ENCODE measurements around the gene PLCB4.
A peak's percentile ranks its signal among the peaks of the same experiment; 100 is the strongest.

Gene PLCB4

GRCh38 chr20:9409981-9410380 lies 341.1 kb downstream of the PLCB4 start:
- no peak for DNase-seq

GRCh38 chr20:9411833-9412232 lies 342.9 kb downstream of the PLCB4 start:
- no peak for DNase-seq

- DNase-seq = no peak
These were observed 343.4 kb downstream of the PLCB4 start for GRCh38 chr20:9412309-9412708.

GRCh38 chr20:9413001-9413400 lies 344.1 kb downstream of the PLCB4 start:
- no peak for DNase-seq

- DNase-seq = no peak
These were observed 346.5 kb downstream of the PLCB4 start for GRCh38 chr20:9415426-9415825.

- DNase-seq = no peak
These were observed 347.5 kb downstream of the PLCB4 start for GRCh38 chr20:9416421-9416820.

- peak in 2 of 3 donors; percentile 47 to 60 for DNase-seq
These were observed 348.8 kb downstream of the PLCB4 start for GRCh38 chr20:9417665-9418064.

- DNase-seq = no peak
These were observed 353.6 kb downstream of the PLCB4 start for GRCh38 chr20:9422321-9423057.

- no peak for DNase-seq
These were observed 355.7 kb downstream of the PLCB4 start for GRCh38 chr20:9424551-9424950.

GRCh38 chr20:9427430-9428291 lies 358.8 kb downstream of the PLCB4 start:
- DNase-seq = no peak

GRCh38 chr20:9428292-9428607 lies 359.4 kb downstream of the PLCB4 start:
- DNase-seq = no peak

GRCh38 chr20:9439806-9440205 lies 370.9 kb downstream of the PLCB4 start:
- no peak for DNase-seq

GRCh38 chr20:9440892-9441291 lies 372.0 kb downstream of the PLCB4 start:
- no peak for DNase-seq

GRCh38 chr20:9441948-9442347 lies 373.1 kb downstream of the PLCB4 start:
- peak in 1 of 3 donors; percentile 13 for DNase-seq

GRCh38 chr20:9442858-9443257 lies 374.0 kb downstream of the PLCB4 start:
- DNase-seq = no peak

GRCh38 chr20:9444921-9445320 lies 376.0 kb downstream of the PLCB4 start:
- DNase-seq = no peak

- no peak for DNase-seq
These were observed 378.3 kb downstream of the PLCB4 start for GRCh38 chr20:9447182-9447581.

- peak; percentile 15 to 58 (median 53) for DNase-seq
These were observed 384.3 kb downstream of the PLCB4 start for GRCh38 chr20:9453201-9453600.

- DNase-seq = peak; percentile 55 to 76 (median 74)
These were observed 385.9 kb downstream of the PLCB4 start for GRCh38 chr20:9454791-9455190.

- DNase-seq = peak; percentile 78 to 96 (median 92)
These were observed 388.2 kb downstream of the PLCB4 start for GRCh38 chr20:9457136-9457535.

- DNase-seq = peak; percentile 82 to 85 (median 83)
These were observed 389.4 kb downstream of the PLCB4 start for GRCh38 chr20:9458138-9458796.

- no peak for DNase-seq
These were observed 391.6 kb downstream of the PLCB4 start for GRCh38 chr20:9460518-9460917.

GRCh38 chr20:9467995-9468394 lies 399.1 kb downstream of the PLCB4 start:
- DNase-seq = peak; percentile 51 to 60 (median 55)
